K562 (cell line): ENCODE results near the gene SNX17.

Experiments used
- EP300 ChIP-seq: IDR thresholded peaks from 2 replicates; pipeline ENCODE4 v1.6.1; 2012; ENCODE audit warnings: low read length, improper control_type of control experiment
- RB1 ChIP-seq: fragments of 450-650 bp; IDR thresholded peaks from 2 replicates; pipeline ENCODE4 v1.6.1; 2017; ENCODE audit warnings: low read depth, mild to moderate bottlenecking

GRCh38 chr2:27354597-27354927 lies 15.9 kb upstream of the SNX17 start:
- TF ChIP-seq EP300 (no peak), RB1 (no peak)
